Lower leg skin (tissue), 3 donors: Measurements from ENCODE around the gene RNASE8.

Experiments used
- POLR2A ChIP-seq, 2 donors: fragments of 450-650 bp; IDR thresholded peaks; one replicate each; pipeline ENCODE4 v1.6.1; 2016 to 2017; ENCODE audit warnings: antibody characterized with exemption in 2 of 2, mild to moderate bottlenecking in 1 of 2, moderate library complexity in 1 of 2
- TF ChIP-seq, protein P1 (sequence below), 3 donors: fragments of 450-650 bp; IDR thresholded peaks; one replicate each; pipeline ENCODE4 v1.5.1; 2016; ENCODE audit warnings: antibody characterized with exemption in 3 of 3, mild to moderate bottlenecking in 3 of 3, moderate library complexity in 2 of 3

DNA sequence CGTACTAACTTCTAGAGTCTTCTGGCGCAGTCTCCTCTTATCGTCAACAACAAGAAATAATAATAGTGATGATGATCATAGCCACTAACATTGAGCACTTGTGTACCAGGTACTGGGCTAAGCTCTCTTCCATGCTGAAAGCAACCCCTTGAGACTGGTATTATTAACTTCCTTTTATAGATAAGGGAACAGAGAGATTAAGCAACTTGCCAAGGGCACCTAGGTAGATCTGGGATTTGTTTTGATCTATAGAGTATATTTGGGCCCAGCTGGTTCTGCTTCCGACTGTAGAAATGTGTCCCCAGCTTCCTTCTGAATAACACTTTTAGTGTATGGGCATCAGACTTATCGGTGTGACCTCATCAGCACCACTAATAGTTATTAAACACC lies 42.0 kb downstream of the RNASE8 start:
- TF ChIP-seq, protein P1, sequence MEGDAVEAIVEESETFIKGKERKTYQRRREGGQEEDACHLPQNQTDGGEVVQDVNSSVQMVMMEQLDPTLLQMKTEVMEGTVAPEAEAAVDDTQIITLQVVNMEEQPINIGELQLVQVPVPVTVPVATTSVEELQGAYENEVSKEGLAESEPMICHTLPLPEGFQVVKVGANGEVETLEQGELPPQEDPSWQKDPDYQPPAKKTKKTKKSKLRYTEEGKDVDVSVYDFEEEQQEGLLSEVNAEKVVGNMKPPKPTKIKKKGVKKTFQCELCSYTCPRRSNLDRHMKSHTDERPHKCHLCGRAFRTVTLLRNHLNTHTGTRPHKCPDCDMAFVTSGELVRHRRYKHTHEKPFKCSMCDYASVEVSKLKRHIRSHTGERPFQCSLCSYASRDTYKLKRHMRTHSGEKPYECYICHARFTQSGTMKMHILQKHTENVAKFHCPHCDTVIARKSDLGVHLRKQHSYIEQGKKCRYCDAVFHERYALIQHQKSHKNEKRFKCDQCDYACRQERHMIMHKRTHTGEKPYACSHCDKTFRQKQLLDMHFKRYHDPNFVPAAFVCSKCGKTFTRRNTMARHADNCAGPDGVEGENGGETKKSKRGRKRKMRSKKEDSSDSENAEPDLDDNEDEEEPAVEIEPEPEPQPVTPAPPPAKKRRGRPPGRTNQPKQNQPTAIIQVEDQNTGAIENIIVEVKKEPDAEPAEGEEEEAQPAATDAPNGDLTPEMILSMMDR (IDR thresholded peaks at IDR 0.05) = no peak
- TF ChIP-seq POLR2A (IDR thresholded peaks at IDR 0.05) = no peak
